ENCODE measurements around the gene MRPS25.

DNA sequence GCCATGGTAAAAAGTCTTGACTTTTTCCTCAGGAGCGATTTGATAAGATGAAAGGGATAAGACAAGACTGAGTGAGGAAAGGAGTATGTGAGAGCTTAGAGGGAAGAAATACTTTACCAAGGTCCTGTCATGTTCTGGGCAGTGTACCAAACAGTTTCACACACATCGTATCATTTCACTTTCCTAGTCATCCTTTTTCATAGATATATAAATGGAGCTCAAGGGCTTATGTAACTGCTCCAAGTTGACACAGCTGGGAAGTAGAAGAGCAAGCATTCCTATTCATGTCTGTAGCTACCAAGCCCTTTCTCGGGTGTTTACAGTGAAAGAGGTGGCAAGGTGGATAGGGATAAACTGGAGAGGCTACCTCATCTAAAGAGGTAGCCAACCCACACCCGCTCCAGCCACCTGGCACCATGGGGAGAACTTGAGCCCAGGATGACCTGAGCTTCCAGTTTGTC lies 57.4 kb downstream of the MRPS25 start:
- TF ChIP-seq, protein P1, sequence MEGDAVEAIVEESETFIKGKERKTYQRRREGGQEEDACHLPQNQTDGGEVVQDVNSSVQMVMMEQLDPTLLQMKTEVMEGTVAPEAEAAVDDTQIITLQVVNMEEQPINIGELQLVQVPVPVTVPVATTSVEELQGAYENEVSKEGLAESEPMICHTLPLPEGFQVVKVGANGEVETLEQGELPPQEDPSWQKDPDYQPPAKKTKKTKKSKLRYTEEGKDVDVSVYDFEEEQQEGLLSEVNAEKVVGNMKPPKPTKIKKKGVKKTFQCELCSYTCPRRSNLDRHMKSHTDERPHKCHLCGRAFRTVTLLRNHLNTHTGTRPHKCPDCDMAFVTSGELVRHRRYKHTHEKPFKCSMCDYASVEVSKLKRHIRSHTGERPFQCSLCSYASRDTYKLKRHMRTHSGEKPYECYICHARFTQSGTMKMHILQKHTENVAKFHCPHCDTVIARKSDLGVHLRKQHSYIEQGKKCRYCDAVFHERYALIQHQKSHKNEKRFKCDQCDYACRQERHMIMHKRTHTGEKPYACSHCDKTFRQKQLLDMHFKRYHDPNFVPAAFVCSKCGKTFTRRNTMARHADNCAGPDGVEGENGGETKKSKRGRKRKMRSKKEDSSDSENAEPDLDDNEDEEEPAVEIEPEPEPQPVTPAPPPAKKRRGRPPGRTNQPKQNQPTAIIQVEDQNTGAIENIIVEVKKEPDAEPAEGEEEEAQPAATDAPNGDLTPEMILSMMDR (IDR thresholded peaks at IDR 0.05; ENCODE audit: extremely low read depth in 1 of 2, insufficient read depth in 1 of 2, low read depth in 1 of 2, low read length in 2 of 2), result no peak
- TF ChIP-seq, protein P2, sequence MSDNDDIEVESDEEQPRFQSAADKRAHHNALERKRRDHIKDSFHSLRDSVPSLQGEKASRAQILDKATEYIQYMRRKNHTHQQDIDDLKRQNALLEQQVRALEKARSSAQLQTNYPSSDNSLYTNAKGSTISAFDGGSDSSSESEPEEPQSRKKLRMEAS (IDR thresholded peaks at IDR 0.05; ENCODE audit: insufficient read depth, insufficient read length), result no peak
- TF ChIP-seq GATA2 (IDR thresholded peaks at IDR 0.05; ENCODE audit: insufficient read depth, insufficient read length, low read depth, low read length) (no peak), EZH2 (IDR thresholded peaks at IDR 0.05; ENCODE audit: borderline replicate concordance, low read depth, low read length, severe bottlenecking) (no peak)

All from endothelial cell of umbilical vein (primary cell).